Measurements from ENCODE around the gene CBX1.

CBX1 gene

DNA sequence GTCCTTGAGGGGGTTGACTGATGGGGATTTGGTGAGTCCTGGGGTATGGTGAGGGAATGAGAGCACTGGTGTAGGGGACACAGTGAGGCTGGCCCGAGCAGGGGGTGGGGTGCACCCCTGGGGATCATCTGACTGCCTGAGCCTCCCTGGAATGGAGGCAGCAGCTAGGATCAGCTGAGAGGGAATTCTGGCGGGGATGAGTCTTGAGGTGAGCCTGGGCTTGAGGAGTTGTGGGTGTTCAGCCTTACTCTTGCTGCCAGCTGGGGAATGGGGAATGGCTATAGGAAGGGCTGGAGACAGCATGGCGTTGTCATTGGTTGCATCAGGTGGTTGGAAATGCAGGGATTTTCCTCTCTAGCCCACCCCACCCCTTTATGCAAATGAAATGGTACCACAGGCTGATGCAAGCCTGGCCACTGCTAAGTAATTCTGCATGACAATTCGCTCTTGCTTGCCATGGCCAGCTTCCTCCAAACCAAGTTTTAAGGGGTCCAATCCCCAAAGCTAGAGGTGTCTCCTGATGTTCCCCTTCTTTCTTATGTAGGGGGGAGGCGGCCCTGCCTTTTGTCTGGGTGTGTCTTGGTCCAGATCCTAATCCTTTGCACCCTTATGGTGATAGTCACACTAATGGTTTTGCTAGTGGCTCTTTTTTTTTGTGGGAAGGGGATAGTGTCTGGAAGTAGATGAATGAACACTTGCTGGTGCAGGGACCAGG lies 45.6 kb downstream of the CBX1 start:
- TF ChIP-seq GATA2 (IDR thresholded peaks at IDR 0.05; ENCODE audit: low read depth, low read length) (no peak), GATA3 (IDR thresholded peaks at IDR 0.05; ENCODE audit: low read depth, low read length) (no peak)

GRCh38 chr17:48054238-48055185 lies 46.8 kb downstream of the CBX1 start:
- TF ChIP-seq GATA2 (IDR thresholded peaks at IDR 0.05; ENCODE audit: low read depth, low read length) (no peak), GATA3 (IDR thresholded peaks at IDR 0.05; ENCODE audit: low read depth, low read length) (no peak)

GRCh38 chr17:48053758-48054237 lies 47.5 kb downstream of the CBX1 start:
- no peak for TF ChIP-seq GATA3 (IDR thresholded peaks at IDR 0.05; ENCODE audit: low read depth, low read length)
- TF ChIP-seq GATA2 (IDR thresholded peaks at IDR 0.05; ENCODE audit: low read depth, low read length), result no peak

DNA sequence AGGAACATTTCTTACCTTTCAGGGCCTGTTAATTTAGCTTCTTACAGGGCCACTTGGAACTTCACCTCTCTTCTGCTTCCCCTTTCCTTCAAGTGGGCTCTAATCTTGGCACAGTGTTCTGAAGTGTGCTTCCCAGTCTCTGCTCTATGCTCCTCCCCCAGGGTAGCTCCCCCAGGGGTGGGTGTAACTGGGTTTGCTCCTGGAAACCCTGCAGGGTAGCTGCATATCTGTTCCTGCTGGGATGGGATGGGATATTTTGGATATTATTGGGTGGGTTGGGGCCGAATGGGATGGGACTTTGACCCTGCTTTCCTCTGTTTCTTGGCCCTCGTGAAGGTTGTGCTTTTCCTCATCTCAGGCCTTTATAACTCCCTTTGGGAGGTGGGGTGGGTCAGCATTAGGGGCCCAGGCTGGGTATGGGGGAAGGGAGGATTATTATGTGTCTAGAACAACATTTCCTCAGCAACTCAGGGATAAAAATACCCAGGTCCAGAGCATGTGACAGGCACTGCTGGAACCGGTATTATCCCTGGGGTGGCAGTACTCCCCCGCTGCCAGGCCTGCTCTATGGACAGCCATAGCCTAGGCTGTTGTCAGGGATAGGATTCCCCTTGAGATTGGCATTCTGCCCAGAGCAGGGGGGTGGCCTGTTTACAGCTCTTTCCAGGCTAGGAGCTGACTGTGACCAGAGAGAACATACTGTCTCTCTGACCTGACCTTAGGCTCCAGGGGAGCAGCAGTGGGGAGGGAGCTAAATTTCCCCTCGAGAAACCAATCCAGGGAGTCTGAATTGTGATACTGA lies 48.1 kb downstream of the CBX1 start:
- no peak for TF ChIP-seq GATA2 (IDR thresholded peaks at IDR 0.05; ENCODE audit: low read depth, low read length)
- TF ChIP-seq GATA3 (IDR thresholded peaks at IDR 0.05; ENCODE audit: low read depth, low read length), result no peak

DNA sequence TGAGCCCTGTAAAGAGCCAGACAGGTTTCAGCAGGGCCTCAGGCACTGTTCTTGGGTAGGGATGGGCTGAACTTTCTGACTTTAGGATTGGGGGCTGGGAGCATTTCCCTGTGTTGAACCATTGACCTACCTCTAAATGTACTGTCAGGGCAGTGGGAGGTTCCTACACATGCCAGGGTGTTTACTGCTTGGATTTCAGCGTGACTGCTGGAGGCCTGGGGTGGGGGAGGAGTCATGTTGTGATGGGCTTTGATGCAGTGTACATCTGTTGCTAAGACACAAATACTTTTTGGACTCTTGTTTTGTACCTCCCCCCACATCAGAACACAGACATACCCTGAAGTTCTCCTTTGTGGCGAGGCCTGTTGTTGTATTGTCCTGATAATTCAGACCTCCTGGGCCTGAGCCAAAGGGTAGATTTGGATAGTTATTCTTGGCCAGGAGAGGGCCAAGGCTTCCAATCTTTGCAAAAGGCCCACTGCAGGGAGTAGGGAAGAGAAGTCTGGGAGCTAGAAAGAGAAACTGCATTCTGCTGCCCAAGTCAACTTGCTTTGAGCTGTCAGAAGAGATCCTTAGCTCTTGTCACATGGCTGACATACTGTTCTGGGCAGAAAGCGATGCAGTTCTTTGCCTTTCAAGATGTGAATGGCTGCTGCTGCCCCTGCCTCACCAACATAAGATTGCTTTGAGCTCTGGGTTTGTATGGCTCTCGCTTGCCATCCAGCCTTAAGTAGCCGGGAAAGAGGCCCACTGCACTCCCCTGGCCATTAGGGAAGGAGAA lies 49.4 kb downstream of the CBX1 start:
- TF ChIP-seq GATA2 (IDR thresholded peaks at IDR 0.05; ENCODE audit: low read depth, low read length) (no peak), GATA3 (IDR thresholded peaks at IDR 0.05; ENCODE audit: low read depth, low read length) (no peak)

GRCh38 chr17:48051283-48051682 lies 50.0 kb downstream of the CBX1 start:
- TF ChIP-seq GATA2 (IDR thresholded peaks at IDR 0.05; ENCODE audit: low read depth, low read length) (no peak), GATA3 (IDR thresholded peaks at IDR 0.05; ENCODE audit: low read depth, low read length) (no peak)

- no peak for TF ChIP-seq GATA3 (IDR thresholded peaks at IDR 0.05; ENCODE audit: low read depth, low read length)
Measured at GRCh38 chr17:48048384-48049126, 52.7 kb downstream of the CBX1 start.

GRCh38 chr17:48047741-48048383 lies 53.4 kb downstream of the CBX1 start, which contains the start of gene NFE2L1:
TSS of gene NFE2L1 (plus strand) at chr17:48048359. CDS start at chr17:48051119, 2,760 bp downstream.
- TF ChIP-seq GATA3 (IDR thresholded peaks at IDR 0.05; ENCODE audit: low read depth, low read length) (no peak), GATA2 (IDR thresholded peaks at IDR 0.05; ENCODE audit: low read depth, low read length) (no peak)

DNA sequence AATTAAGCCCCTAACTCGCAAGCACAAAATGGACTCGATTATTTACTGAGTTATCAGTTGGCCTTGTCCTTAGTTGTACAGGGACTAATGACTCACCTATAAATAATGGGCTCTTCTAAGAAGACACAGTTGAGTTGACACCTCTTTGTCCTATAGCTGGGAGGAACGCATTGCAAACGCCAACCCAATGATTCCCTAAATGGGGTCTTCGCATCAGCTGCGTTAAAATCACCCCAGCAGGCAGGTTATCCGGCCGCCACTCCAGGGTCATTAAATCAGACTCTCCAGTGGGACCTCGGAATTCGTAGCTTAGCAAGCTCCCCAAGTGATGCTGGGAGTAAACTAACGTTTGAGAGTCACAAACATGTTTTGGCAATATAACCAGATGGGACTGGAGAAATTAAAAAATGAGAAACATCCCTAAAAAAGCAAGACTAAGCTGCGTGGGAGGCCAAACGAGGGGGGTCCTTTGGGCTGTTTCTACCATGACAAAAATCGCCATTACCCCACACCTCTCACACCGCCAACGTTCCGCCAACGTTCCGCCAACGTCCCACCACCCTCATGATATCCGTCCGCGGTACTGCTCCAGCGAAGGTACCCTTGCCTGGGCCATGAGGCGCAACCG lies 54.1 kb downstream of the CBX1 start:
- TF ChIP-seq GATA3 (IDR thresholded peaks at IDR 0.05; ENCODE audit: low read depth, low read length), result no peak
- no peak for TF ChIP-seq GATA2 (IDR thresholded peaks at IDR 0.05; ENCODE audit: low read depth, low read length)

DNA sequence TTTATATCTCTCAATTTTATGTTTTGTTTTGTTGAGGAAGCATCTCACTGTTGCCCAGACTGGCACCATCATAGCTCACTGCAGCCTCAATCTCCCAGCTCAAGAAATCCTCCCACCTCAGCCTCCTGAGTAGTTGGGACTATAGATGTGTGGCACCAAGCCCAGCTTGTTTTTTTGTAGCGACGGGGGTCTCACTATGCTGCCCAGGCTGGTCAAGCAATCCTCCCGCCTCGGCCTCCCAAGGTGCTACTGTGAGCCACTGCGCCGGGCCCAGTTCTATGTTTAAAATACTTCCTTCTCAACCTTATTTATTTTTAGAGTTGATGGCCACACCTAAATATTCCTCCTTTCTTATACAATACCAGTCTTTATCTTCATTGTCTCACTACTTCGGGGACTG lies 55.0 kb downstream of the CBX1 start:
- TF ChIP-seq GATA2 (IDR thresholded peaks at IDR 0.05; ENCODE audit: low read depth, low read length) (no peak), GATA3 (IDR thresholded peaks at IDR 0.05; ENCODE audit: low read depth, low read length) (no peak)

GRCh38 chr17:48045316-48046001 lies 55.8 kb downstream of the CBX1 start:
- TF ChIP-seq GATA2 (IDR thresholded peaks at IDR 0.05; ENCODE audit: low read depth, low read length), result no peak
- no peak for TF ChIP-seq GATA3 (IDR thresholded peaks at IDR 0.05; ENCODE audit: low read depth, low read length)

Data from SH-SY5Y (cell line).